NCI-H146 treated with DMSO at 0.1 percent for 48 hours (cell line): ENCODE results near the gene ATG7.
"Not testable (repeated sequence)": the region's sequence is repeated elsewhere in the genome, so short reads cannot be mapped to it uniquely, and the experiment has no call there.

Source experiments
- DNase-seq: peaks from one replicate; lab custom pipeline; 2025; ENCODE audit not compliant: unreplicated experiment; lab: John Stamatoyannopoulos, UW

ATG7 gene

GRCh38 chr3:11250902-11251806, 21.0 kb upstream of the ATG7 start:
- no peak for DNase-seq

- no peak for DNase-seq
Observed at GRCh38 chr3:11251807-11252176, 20.4 kb upstream of the ATG7 start.

GRCh38 chr3:11254876-11255275, 17.3 kb upstream of the ATG7 start:
- DNase-seq: no peak

- DNase-seq: not testable (repeated sequence)
Observed at GRCh38 chr3:11255537-11255936, 16.7 kb upstream of the ATG7 start.

- no peak for DNase-seq
Observed at GRCh38 chr3:11258958-11259357, 13.2 kb upstream of the ATG7 start.

GRCh38 chr3:11260460-11260859, 11.7 kb upstream of the ATG7 start:
- DNase-seq: no peak

GRCh38 chr3:11269007-11269406, 3.2 kb upstream of the ATG7 start:
- no peak for DNase-seq

- DNase-seq: no peak
Observed at GRCh38 chr3:11272906-11273574, 843 bp downstream of the ATG7 start.

GRCh38 chr3:11273891-11274291, 1.7 kb downstream of the ATG7 start:
- DNase-seq: no peak

GRCh38 chr3:11274566-11275142, 2.5 kb downstream of the ATG7 start:
- no peak for DNase-seq

GRCh38 chr3:11275926-11276325, 3.7 kb downstream of the ATG7 start:
- no peak for DNase-seq

- no peak for DNase-seq
Observed at GRCh38 chr3:11276901-11277300, 4.7 kb downstream of the ATG7 start.

GRCh38 chr3:11282250-11283138, 10.3 kb downstream of the ATG7 start:
- DNase-seq: no peak

GRCh38 chr3:11283139-11283475, 10.9 kb downstream of the ATG7 start:
- DNase-seq: no peak

GRCh38 chr3:11284011-11284410, 11.8 kb downstream of the ATG7 start:
- no peak for DNase-seq

- no peak for DNase-seq
Observed at GRCh38 chr3:11285471-11285870, 13.3 kb downstream of the ATG7 start.

- no peak for DNase-seq
Observed at GRCh38 chr3:11287404-11287803, 15.2 kb downstream of the ATG7 start.

- no peak for DNase-seq
Observed at GRCh38 chr3:11288021-11288491, 15.9 kb downstream of the ATG7 start.

- DNase-seq: no peak
Observed at GRCh38 chr3:11288786-11289637, 16.8 kb downstream of the ATG7 start.

- DNase-seq: no peak
Observed at GRCh38 chr3:11289864-11290263, 17.7 kb downstream of the ATG7 start.
